HCT116 (cell line): ENCODE data around the gene TBC1D2B.

Experiments
- ELF1 ChIP-seq: IDR thresholded peaks from 2 replicates; pipeline ENCODE4 v1.6.1; 2012; ENCODE audit warnings: low read depth, borderline replicate concordance
- EZH2 ChIP-seq: fragments of 200-600 bp; sonication (generic); IDR thresholded peaks from 2 replicates; pipeline ENCODE4 v1.6.1; 2017; ENCODE audit warnings: antibody characterized with exemption, mixed run types
- POLR2A ChIP-seq: IDR thresholded peaks from 2 replicates; pipeline ENCODE4 v1.7.0; 2011; ENCODE audit warnings: borderline replicate concordance; ENCODE audit not compliant: insufficient read depth, insufficient read length; ENCODE audit errors: extremely low read depth
- POLR2AphosphoS5 ChIP-seq: IDR thresholded peaks from 2 replicates; pipeline ENCODE4 v1.6.1; 2011; ENCODE audit warnings: mild to moderate bottlenecking, low read depth, low read length, moderate library complexity
- RAD21 ChIP-seq: IDR thresholded peaks from 2 replicates; pipeline ENCODE4 v1.6.1; 2012; ENCODE audit warnings: low read depth, mild to moderate bottlenecking
- TF ChIP-seq, protein P1 (sequence below): IDR thresholded peaks from 2 replicates; pipeline ENCODE4 v1.6.1; 2011; ENCODE audit warnings: mild to moderate bottlenecking, low read length, moderate library complexity; ENCODE audit not compliant: insufficient replicate concordance; ENCODE audit errors: extremely low read depth
- TF ChIP-seq, protein P2 (sequence below): IDR thresholded peaks from 2 replicates; pipeline ENCODE4 v1.6.1; 2012
- TF ChIP-seq, protein P3 (sequence below), 3 experiments: fragments of 200-600 bp in 1 of 3; sonication (generic) in 1 of 3; IDR thresholded peaks in 2 of 3; conservative IDR thresholded peaks in 1 of 3; 2 replicates each; pipeline ENCODE4 v1.5.1; 2012 to 2017; ENCODE audit warnings: low read depth in 2 of 3, low read length in 2 of 3, antibody characterized with exemption in 1 of 3, borderline replicate concordance in 1 of 3, control low read depth in 1 of 3, mild to moderate bottlenecking in 1 of 3, mixed read lengths in 1 of 3, mixed run types in 1 of 3, moderate library complexity in 1 of 3; ENCODE audit not compliant: insufficient read depth in 1 of 3
- TF ChIP-seq, protein P4 (sequence below): IDR thresholded peaks from 2 replicates; pipeline ENCODE4 v1.6.1; 2012; ENCODE audit warnings: low read depth

DNA sequence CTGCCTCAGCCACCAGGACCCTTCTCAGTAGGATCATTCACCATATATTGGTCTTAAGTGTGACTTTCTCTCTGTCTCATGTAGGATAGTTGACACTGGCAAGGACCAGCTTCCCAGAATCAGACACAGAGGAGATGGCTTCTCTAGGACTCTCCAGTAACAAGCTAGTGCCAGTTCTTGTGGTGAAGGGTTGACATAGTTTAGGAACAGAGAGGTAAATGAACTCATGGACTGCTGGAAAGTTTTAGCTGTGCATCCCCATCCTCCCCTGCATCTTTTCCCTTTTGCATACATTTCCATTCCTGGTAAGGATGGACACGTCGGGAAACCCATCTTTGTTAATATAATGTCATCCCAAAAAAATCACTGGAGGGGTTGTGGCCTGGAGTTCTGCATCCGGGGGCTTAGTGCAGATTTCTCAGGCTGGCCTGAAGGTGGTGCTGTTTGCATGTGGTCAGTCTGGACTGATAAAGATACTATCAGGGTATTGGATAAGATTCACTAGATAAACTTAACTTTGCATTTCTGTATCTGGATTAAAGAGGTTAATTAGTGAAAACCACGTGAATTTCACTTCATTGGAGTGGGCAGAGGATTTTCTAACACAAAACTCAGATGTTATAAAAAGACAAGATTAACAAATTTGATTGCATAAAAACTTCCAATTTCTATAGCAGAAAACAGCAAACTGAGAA is 110.8 kb downstream of the TBC1D2B start:
- TF ChIP-seq POLR2A (no peak), RAD21 (peak; percentile 90), ELF1 (no peak), POLR2AphosphoS5 (no peak), EZH2 (no peak)
- TF ChIP-seq, protein P1, sequence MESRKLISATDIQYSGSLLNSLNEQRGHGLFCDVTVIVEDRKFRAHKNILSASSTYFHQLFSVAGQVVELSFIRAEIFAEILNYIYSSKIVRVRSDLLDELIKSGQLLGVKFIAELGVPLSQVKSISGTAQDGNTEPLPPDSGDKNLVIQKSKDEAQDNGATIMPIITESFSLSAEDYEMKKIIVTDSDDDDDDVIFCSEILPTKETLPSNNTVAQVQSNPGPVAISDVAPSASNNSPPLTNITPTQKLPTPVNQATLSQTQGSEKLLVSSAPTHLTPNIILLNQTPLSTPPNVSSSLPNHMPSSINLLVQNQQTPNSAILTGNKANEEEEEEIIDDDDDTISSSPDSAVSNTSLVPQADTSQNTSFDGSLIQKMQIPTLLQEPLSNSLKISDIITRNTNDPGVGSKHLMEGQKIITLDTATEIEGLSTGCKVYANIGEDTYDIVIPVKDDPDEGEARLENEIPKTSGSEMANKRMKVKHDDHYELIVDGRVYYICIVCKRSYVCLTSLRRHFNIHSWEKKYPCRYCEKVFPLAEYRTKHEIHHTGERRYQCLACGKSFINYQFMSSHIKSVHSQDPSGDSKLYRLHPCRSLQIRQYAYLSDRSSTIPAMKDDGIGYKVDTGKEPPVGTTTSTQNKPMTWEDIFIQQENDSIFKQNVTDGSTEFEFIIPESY: no peak
- TF ChIP-seq, protein P2, sequence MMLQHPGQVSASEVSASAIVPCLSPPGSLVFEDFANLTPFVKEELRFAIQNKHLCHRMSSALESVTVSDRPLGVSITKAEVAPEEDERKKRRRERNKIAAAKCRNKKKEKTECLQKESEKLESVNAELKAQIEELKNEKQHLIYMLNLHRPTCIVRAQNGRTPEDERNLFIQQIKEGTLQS: no peak
- TF ChIP-seq, protein P3, sequence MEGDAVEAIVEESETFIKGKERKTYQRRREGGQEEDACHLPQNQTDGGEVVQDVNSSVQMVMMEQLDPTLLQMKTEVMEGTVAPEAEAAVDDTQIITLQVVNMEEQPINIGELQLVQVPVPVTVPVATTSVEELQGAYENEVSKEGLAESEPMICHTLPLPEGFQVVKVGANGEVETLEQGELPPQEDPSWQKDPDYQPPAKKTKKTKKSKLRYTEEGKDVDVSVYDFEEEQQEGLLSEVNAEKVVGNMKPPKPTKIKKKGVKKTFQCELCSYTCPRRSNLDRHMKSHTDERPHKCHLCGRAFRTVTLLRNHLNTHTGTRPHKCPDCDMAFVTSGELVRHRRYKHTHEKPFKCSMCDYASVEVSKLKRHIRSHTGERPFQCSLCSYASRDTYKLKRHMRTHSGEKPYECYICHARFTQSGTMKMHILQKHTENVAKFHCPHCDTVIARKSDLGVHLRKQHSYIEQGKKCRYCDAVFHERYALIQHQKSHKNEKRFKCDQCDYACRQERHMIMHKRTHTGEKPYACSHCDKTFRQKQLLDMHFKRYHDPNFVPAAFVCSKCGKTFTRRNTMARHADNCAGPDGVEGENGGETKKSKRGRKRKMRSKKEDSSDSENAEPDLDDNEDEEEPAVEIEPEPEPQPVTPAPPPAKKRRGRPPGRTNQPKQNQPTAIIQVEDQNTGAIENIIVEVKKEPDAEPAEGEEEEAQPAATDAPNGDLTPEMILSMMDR (IDR thresholded peaks at IDR 0.05 in 2 of 3, conservative IDR thresholded peaks at IDR 0.05 in 1 of 3; ENCODE audit: borderline replicate concordance in 1 of 3, insufficient read depth in 1 of 3, low read depth in 2 of 3, low read length in 2 of 3): peak; percentile 81 to 93 (median 87)
- TF ChIP-seq, protein P4, sequence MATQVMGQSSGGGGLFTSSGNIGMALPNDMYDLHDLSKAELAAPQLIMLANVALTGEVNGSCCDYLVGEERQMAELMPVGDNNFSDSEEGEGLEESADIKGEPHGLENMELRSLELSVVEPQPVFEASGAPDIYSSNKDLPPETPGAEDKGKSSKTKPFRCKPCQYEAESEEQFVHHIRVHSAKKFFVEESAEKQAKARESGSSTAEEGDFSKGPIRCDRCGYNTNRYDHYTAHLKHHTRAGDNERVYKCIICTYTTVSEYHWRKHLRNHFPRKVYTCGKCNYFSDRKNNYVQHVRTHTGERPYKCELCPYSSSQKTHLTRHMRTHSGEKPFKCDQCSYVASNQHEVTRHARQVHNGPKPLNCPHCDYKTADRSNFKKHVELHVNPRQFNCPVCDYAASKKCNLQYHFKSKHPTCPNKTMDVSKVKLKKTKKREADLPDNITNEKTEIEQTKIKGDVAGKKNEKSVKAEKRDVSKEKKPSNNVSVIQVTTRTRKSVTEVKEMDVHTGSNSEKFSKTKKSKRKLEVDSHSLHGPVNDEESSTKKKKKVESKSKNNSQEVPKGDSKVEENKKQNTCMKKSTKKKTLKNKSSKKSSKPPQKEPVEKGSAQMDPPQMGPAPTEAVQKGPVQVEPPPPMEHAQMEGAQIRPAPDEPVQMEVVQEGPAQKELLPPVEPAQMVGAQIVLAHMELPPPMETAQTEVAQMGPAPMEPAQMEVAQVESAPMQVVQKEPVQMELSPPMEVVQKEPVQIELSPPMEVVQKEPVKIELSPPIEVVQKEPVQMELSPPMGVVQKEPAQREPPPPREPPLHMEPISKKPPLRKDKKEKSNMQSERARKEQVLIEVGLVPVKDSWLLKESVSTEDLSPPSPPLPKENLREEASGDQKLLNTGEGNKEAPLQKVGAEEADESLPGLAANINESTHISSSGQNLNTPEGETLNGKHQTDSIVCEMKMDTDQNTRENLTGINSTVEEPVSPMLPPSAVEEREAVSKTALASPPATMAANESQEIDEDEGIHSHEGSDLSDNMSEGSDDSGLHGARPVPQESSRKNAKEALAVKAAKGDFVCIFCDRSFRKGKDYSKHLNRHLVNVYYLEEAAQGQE: no peak
